ENCODE results near the gene PIN1.

The PIN1 gene

GRCh38 chr19:9891609-9892373, 56.7 kb downstream of the PIN1 start:
- DNase-seq: no peak
